ENCODE measurements around the gene PDE8A.

PDE8A gene

GRCh38 chr15:85131915-85132314, 150.3 kb downstream of the PDE8A start:
- H3K9me3 ChIP-seq (ENCODE audit: low read length), result peaks cover 2% of the 10 kb centered on the region
- H3K4me1 ChIP-seq (ENCODE audit: insufficient read depth, low read length), result peaks cover 1% of the 10 kb centered on the region
- H3K36me3 ChIP-seq (ENCODE audit: insufficient read depth, low read length), result no peaks in the 10 kb centered on the region
- no peaks in the 10 kb centered on the region for H3K27me3 ChIP-seq (ENCODE audit: insufficient read depth, low read length)
- H3K4me3 ChIP-seq (ENCODE audit: low read length), result no peak overlapping the region
- H2AFZ ChIP-seq (ENCODE audit: low read depth, low read length), result no peak overlapping the region

- H3K4me3 ChIP-seq (ENCODE audit: low read length), result no peak overlapping the region
- peaks cover 2% of the 10 kb centered on the region for H3K9me3 ChIP-seq (ENCODE audit: low read length)
- no peak overlapping the region for H2AFZ ChIP-seq (ENCODE audit: low read depth, low read length)
- no peaks in the 10 kb centered on the region for H3K27me3 ChIP-seq (ENCODE audit: insufficient read depth, low read length)
- H3K4me1 ChIP-seq (ENCODE audit: insufficient read depth, low read length), result peaks cover 12% of the 10 kb centered on the region
- no peaks in the 10 kb centered on the region for H3K36me3 ChIP-seq (ENCODE audit: insufficient read depth, low read length)
Observed at GRCh38 chr15:85133709-85134108, 152.1 kb downstream of the PDE8A start.

GRCh38 chr15:85137489-85138168, 156.0 kb downstream of the PDE8A start:
- no peaks in the 10 kb centered on the region for H3K36me3 ChIP-seq (ENCODE audit: insufficient read depth, low read length)
- H3K9me3 ChIP-seq (ENCODE audit: low read length), result no peaks in the 10 kb centered on the region
- no peak overlapping the region for H3K4me3 ChIP-seq (ENCODE audit: low read length)
- peaks cover 12% of the 10 kb centered on the region for H3K4me1 ChIP-seq (ENCODE audit: insufficient read depth, low read length)
- H3K27me3 ChIP-seq (ENCODE audit: insufficient read depth, low read length), result no peaks in the 10 kb centered on the region
- H2AFZ ChIP-seq (ENCODE audit: low read depth, low read length), result no peak overlapping the region

- H3K4me1 ChIP-seq (ENCODE audit: insufficient read depth, low read length), result peaks cover 12% of the 10 kb centered on the region
- no peaks in the 10 kb centered on the region for H3K36me3 ChIP-seq (ENCODE audit: insufficient read depth, low read length)
- no peaks in the 10 kb centered on the region for H3K27me3 ChIP-seq (ENCODE audit: insufficient read depth, low read length)
- no peak overlapping the region for H3K4me3 ChIP-seq (ENCODE audit: low read length)
- H2AFZ ChIP-seq (ENCODE audit: low read depth, low read length), result no peak overlapping the region
- no peaks in the 10 kb centered on the region for H3K9me3 ChIP-seq (ENCODE audit: low read length)
Observed at GRCh38 chr15:85139391-85139790, 157.7 kb downstream of the PDE8A start.

GRCh38 chr15:85141726-85142125, 160.1 kb downstream of the PDE8A start:
- peaks cover 12% of the 10 kb centered on the region for H3K4me1 ChIP-seq (ENCODE audit: insufficient read depth, low read length)
- H3K27me3 ChIP-seq (ENCODE audit: insufficient read depth, low read length), result no peaks in the 10 kb centered on the region
- no peak overlapping the region for H3K4me3 ChIP-seq (ENCODE audit: low read length)
- H2AFZ ChIP-seq (ENCODE audit: low read depth, low read length), result no peak overlapping the region
- H3K36me3 ChIP-seq (ENCODE audit: insufficient read depth, low read length), result no peaks in the 10 kb centered on the region
- no peaks in the 10 kb centered on the region for H3K9me3 ChIP-seq (ENCODE audit: low read length)

GRCh38 chr15:85142312-85142711, 160.7 kb downstream of the PDE8A start:
- Histone ChIP-seq H3K4me1 (ENCODE audit: insufficient read depth, low read length) (peaks cover 7% of the 10 kb centered on the region), H3K9me3 (ENCODE audit: low read length) (no peaks in the 10 kb centered on the region), H2AFZ (ENCODE audit: low read depth, low read length) (no peak overlapping the region), H3K4me3 (ENCODE audit: low read length) (no peak overlapping the region), H3K36me3 (ENCODE audit: insufficient read depth, low read length) (no peaks in the 10 kb centered on the region), H3K27me3 (ENCODE audit: insufficient read depth, low read length) (no peaks in the 10 kb centered on the region)

GRCh38 chr15:85149465-85150129, 167.9 kb downstream of the PDE8A start:
- no peak overlapping the region for H3K4me3 ChIP-seq (ENCODE audit: low read length)
- H3K4me1 ChIP-seq (ENCODE audit: insufficient read depth, low read length), result no peaks in the 10 kb centered on the region
- no peaks in the 10 kb centered on the region for H3K36me3 ChIP-seq (ENCODE audit: insufficient read depth, low read length)
- H3K27me3 ChIP-seq (ENCODE audit: insufficient read depth, low read length), result no peaks in the 10 kb centered on the region
- no peak overlapping the region for H2AFZ ChIP-seq (ENCODE audit: low read depth, low read length)
- no peaks in the 10 kb centered on the region for H3K9me3 ChIP-seq (ENCODE audit: low read length)

- Histone ChIP-seq H3K9me3 (ENCODE audit: low read length) (no peaks in the 10 kb centered on the region), H3K27me3 (ENCODE audit: insufficient read depth, low read length) (no peaks in the 10 kb centered on the region), H3K36me3 (ENCODE audit: insufficient read depth, low read length) (no peaks in the 10 kb centered on the region), H3K4me1 (ENCODE audit: insufficient read depth, low read length) (no peaks in the 10 kb centered on the region), H2AFZ (ENCODE audit: low read depth, low read length) (no peak overlapping the region), H3K4me3 (ENCODE audit: low read length) (no peak overlapping the region)
Observed at GRCh38 chr15:85150130-85150480, 168.4 kb downstream of the PDE8A start.

- H3K4me3 ChIP-seq (ENCODE audit: low read length), result no peak overlapping the region
- no peaks in the 10 kb centered on the region for H3K4me1 ChIP-seq (ENCODE audit: insufficient read depth, low read length)
- H2AFZ ChIP-seq (ENCODE audit: low read depth, low read length), result no peak overlapping the region
- no peaks in the 10 kb centered on the region for H3K9me3 ChIP-seq (ENCODE audit: low read length)
- H3K27me3 ChIP-seq (ENCODE audit: insufficient read depth, low read length), result no peaks in the 10 kb centered on the region
- H3K36me3 ChIP-seq (ENCODE audit: insufficient read depth, low read length), result no peaks in the 10 kb centered on the region
Observed at GRCh38 chr15:85151145-85151544, 169.5 kb downstream of the PDE8A start.

GRCh38 chr15:85151861-85152260, 170.2 kb downstream of the PDE8A start:
- Histone ChIP-seq H3K4me3 (ENCODE audit: low read length) (no peak overlapping the region), H3K27me3 (ENCODE audit: insufficient read depth, low read length) (no peaks in the 10 kb centered on the region), H2AFZ (ENCODE audit: low read depth, low read length) (no peak overlapping the region), H3K36me3 (ENCODE audit: insufficient read depth, low read length) (no peaks in the 10 kb centered on the region), H3K4me1 (ENCODE audit: insufficient read depth, low read length) (no peaks in the 10 kb centered on the region), H3K9me3 (ENCODE audit: low read length) (no peaks in the 10 kb centered on the region)

GRCh38 chr15:85154061-85154460, 172.4 kb downstream of the PDE8A start:
- Histone ChIP-seq H3K4me1 (ENCODE audit: insufficient read depth, low read length) (no peaks in the 10 kb centered on the region), H3K36me3 (ENCODE audit: insufficient read depth, low read length) (no peaks in the 10 kb centered on the region), H3K9me3 (ENCODE audit: low read length) (no peaks in the 10 kb centered on the region), H3K4me3 (ENCODE audit: low read length) (no peak overlapping the region), H3K27me3 (ENCODE audit: insufficient read depth, low read length) (no peaks in the 10 kb centered on the region), H2AFZ (ENCODE audit: low read depth, low read length) (no peak overlapping the region)

- Histone ChIP-seq H3K36me3 (ENCODE audit: insufficient read depth, low read length) (no peaks in the 10 kb centered on the region), H3K4me3 (ENCODE audit: low read length) (no peak overlapping the region), H3K4me1 (ENCODE audit: insufficient read depth, low read length) (no peaks in the 10 kb centered on the region), H3K9me3 (ENCODE audit: low read length) (no peaks in the 10 kb centered on the region), H3K27me3 (ENCODE audit: insufficient read depth, low read length) (no peaks in the 10 kb centered on the region), H2AFZ (ENCODE audit: low read depth, low read length) (no peak overlapping the region)
Observed at GRCh38 chr15:85155360-85155759, 173.7 kb downstream of the PDE8A start.

- Histone ChIP-seq H2AFZ (ENCODE audit: low read depth, low read length) (no peak overlapping the region), H3K4me3 (ENCODE audit: low read length) (no peak overlapping the region), H3K27me3 (ENCODE audit: insufficient read depth, low read length) (no peaks in the 10 kb centered on the region), H3K36me3 (ENCODE audit: insufficient read depth, low read length) (no peaks in the 10 kb centered on the region), H3K4me1 (ENCODE audit: insufficient read depth, low read length) (no peaks in the 10 kb centered on the region), H3K9me3 (ENCODE audit: low read length) (no peaks in the 10 kb centered on the region)
Observed at GRCh38 chr15:85155857-85156256, 174.2 kb downstream of the PDE8A start.

GRCh38 chr15:85157344-85157743, 175.7 kb downstream of the PDE8A start:
- H3K27me3 ChIP-seq (ENCODE audit: insufficient read depth, low read length), result no peaks in the 10 kb centered on the region
- no peak overlapping the region for H3K4me3 ChIP-seq (ENCODE audit: low read length)
- H3K4me1 ChIP-seq (ENCODE audit: insufficient read depth, low read length), result no peaks in the 10 kb centered on the region
- H2AFZ ChIP-seq (ENCODE audit: low read depth, low read length), result no peak overlapping the region
- no peaks in the 10 kb centered on the region for H3K9me3 ChIP-seq (ENCODE audit: low read length)
- no peaks in the 10 kb centered on the region for H3K36me3 ChIP-seq (ENCODE audit: insufficient read depth, low read length)
